ENCODE results near the gene ADAMTS19.

DNA sequence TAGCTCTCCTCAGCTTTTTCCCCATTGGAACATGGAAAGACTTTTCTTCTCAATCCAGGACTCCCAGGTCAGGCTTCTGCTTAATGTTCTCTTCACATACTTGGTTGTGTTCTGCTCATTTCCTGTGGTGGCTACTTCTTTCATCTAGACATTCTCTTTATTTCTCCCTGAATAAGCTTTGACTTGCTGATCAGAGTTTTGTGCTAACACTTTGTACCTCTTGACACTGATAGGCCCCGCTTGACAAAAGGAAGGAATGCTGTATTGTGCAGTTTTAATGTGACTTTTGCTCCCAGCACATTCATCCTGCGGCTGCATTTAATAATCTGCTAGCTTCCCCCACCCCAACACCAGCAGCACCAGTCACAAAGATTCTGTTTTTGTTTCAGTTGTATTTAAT is 196.9 kb downstream of the ADAMTS19 start:
- TF ChIP-seq, protein P1, sequence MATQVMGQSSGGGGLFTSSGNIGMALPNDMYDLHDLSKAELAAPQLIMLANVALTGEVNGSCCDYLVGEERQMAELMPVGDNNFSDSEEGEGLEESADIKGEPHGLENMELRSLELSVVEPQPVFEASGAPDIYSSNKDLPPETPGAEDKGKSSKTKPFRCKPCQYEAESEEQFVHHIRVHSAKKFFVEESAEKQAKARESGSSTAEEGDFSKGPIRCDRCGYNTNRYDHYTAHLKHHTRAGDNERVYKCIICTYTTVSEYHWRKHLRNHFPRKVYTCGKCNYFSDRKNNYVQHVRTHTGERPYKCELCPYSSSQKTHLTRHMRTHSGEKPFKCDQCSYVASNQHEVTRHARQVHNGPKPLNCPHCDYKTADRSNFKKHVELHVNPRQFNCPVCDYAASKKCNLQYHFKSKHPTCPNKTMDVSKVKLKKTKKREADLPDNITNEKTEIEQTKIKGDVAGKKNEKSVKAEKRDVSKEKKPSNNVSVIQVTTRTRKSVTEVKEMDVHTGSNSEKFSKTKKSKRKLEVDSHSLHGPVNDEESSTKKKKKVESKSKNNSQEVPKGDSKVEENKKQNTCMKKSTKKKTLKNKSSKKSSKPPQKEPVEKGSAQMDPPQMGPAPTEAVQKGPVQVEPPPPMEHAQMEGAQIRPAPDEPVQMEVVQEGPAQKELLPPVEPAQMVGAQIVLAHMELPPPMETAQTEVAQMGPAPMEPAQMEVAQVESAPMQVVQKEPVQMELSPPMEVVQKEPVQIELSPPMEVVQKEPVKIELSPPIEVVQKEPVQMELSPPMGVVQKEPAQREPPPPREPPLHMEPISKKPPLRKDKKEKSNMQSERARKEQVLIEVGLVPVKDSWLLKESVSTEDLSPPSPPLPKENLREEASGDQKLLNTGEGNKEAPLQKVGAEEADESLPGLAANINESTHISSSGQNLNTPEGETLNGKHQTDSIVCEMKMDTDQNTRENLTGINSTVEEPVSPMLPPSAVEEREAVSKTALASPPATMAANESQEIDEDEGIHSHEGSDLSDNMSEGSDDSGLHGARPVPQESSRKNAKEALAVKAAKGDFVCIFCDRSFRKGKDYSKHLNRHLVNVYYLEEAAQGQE (IDR thresholded peaks at IDR 0.05; ENCODE audit: insufficient read depth in 1 of 2, low read depth in 2 of 2, low read length in 2 of 2), result no peak
- TF ChIP-seq TAF1 (IDR thresholded peaks at IDR 0.05; ENCODE audit: borderline replicate concordance, insufficient read depth, low read length), result no peak
- no peak for TF ChIP-seq POLR2AphosphoS5 (IDR thresholded peaks at IDR 0.05; ENCODE audit: low read depth, low read length)
- TF ChIP-seq SIN3A (IDR thresholded peaks at IDR 0.05; ENCODE audit: borderline replicate concordance, insufficient read depth, low read length), result no peak
